Measurements from ENCODE around the gene PTMS. TPM values are rescaled to one million over a fixed set of nuclear protein-coding genes. Genes with fewer than 3 reads are reported as not detected.

PTMS gene
- total RNA-seq, 1 experiment from 2014 or later: 422 TPM

- H3K56ac ChIP-seq (ENCODE audit: insufficient read length, low read depth, low read length): no peak overlapping the region
Measured at GRCh38 chr12:6716874-6717437, 49.2 kb upstream of the PTMS start.

More at GRCh38 chr12:6716874-6717437, 49.2 kb upstream of the PTMS start:
- no peak overlapping the region for H3K9ac ChIP-seq (ENCODE audit: extremely low read depth, insufficient read length, low read length)
- H3K79me2 ChIP-seq (ENCODE audit: insufficient read depth, low read length): no peaks in the 10 kb centered on the region
- no peaks in the 10 kb centered on the region for H4K20me1 ChIP-seq (ENCODE audit: control insufficient read depth, insufficient read depth, insufficient read length)
- no peak overlapping the region for H3K14ac ChIP-seq (ENCODE audit: insufficient read depth, low read length)
- H3K27me3 ChIP-seq (ENCODE audit: insufficient read depth, low read length): no peaks in the 10 kb centered on the region
- H3K23me2 ChIP-seq (ENCODE audit: insufficient read length, low read depth, low read length, poor library complexity, severe bottlenecking): no peaks in the 10 kb centered on the region
- no peak overlapping the region for H3T11ph ChIP-seq (ENCODE audit: low read length)
- no peak overlapping the region for H2BK12ac ChIP-seq (ENCODE audit: insufficient read length, low read depth, low read length)
- H3K4me1 ChIP-seq (ENCODE audit: insufficient read depth, low read length): no peaks in the 10 kb centered on the region
- H2AK5ac ChIP-seq (ENCODE audit: insufficient read length, low read length): no peak overlapping the region
- no peak overlapping the region for H3K23ac ChIP-seq (ENCODE audit: insufficient read length, low read depth, low read length)
- Mint-ChIP-seq H3K4me3 (peak overlapping the region in 1 of 2 experiments; percentile 51; a peak in 2 of 5 replicates), H3K4me1 (no peaks in the 10 kb centered on the region), H3K27me3 (ENCODE audit: low read depth) (peaks cover 7% of the 10 kb centered on the region), H3K27ac (peak overlapping the region in 1 of 3 experiments; percentile 37; a peak in 1 of 7 replicates), H3K36me3 (ENCODE audit: insufficient read depth in 1 of 3, low read depth in 3 of 3) (peaks cover 0 to 5% (median 2%) of the 10 kb centered on the region in 3 experiments; a peak in 2 of 7 replicates), H3K9me3 (peaks cover 8% of the 10 kb centered on the region in 2 experiments)
- no peak overlapping the region for H2BK20ac ChIP-seq (ENCODE audit: low read depth, low read length, poor library complexity, severe bottlenecking)
- H3K18ac ChIP-seq (ENCODE audit: insufficient read length, low read depth, low read length): no peak overlapping the region
- WGBS (ENCODE audit: extremely low coverage, insufficient read length, low lambda C conversion rate): no CpG with 5 or more reads among the region's 10 CpGs
- H3K4ac ChIP-seq (ENCODE audit: low read depth, low read length): no peak overlapping the region
- no peak overlapping the region for H3K27ac ChIP-seq (ENCODE audit: insufficient read length, low read depth, low read length)
- H3K9me3 ChIP-seq (ENCODE audit: control insufficient read depth, low read depth, low read length): no peaks in the 10 kb centered on the region
- H4K8ac ChIP-seq (replicated peaks; ENCODE audit: insufficient read length, low read depth, low read length): no peak overlapping the region
- H4K91ac ChIP-seq (ENCODE audit: insufficient read length, low read depth, low read length): no peak overlapping the region
- no peak overlapping the region for H4K5ac ChIP-seq (ENCODE audit: insufficient read length, low read depth, low read length)
- no peak overlapping the region for H2BK15ac ChIP-seq (ENCODE audit: low read depth, low read length)
- H3K79me1 ChIP-seq (ENCODE audit: insufficient read depth, low read depth, low read length, poor library complexity, severe bottlenecking): no peaks in the 10 kb centered on the region
- no peak overlapping the region for H2AFZ ChIP-seq (ENCODE audit: low read length)
- no peak overlapping the region for H2BK5ac ChIP-seq (ENCODE audit: insufficient read length, low read length)
- DNase-seq: no peak
- no peak for TF ChIP-seq CTCF (conservative IDR thresholded peaks at IDR 0.05)
- no peak overlapping the region for H2BK120ac ChIP-seq (ENCODE audit: low read depth, low read length, poor library complexity, severe bottlenecking)
- H3K4me2 ChIP-seq (ENCODE audit: insufficient read depth, insufficient read length, low read length): no peak overlapping the region
